Measurements from ENCODE around the gene PALM. TPM values are rescaled to one million over a fixed set of nuclear protein-coding genes. Genes with fewer than 3 reads are reported as not detected.
"Not testable (repeated sequence)": the region's sequence is repeated elsewhere in the genome, so short reads cannot be mapped to it uniquely, and the experiment has no call there.

PALM gene
- total and polyA plus RNA-seq, 5 experiments from 2014 or later: not detected

DNA sequence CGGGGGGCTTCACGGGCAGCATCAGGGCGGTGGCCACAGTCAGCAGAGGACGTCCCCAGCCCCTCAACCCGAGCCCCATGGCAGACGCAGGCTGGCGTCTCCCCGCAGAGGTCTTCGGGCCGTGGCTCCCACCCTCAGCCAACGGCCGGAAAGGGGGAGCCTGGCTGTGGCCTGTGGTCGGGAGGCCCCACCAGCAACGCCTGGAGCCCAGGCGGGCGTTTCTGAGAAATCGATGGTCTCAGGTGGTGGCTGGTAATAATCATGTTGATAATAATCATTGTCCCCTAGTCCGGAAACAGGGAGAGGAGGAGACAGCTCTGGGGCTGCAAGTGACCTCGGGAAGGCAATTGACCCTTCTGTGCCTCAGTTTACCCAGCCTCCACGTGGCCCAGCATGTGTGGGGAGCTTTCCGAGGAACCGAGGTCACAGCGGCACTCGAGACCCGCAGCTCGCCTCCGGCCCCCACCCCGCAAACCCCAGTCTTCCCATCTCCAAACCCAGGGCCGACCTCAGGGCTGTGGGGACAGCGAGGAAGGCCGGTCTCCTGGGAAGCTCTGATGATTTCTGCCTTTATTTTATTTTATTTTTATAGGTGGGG, 13.3 kb upstream of the PALM start, which contains the start of gene PRSS57:
Gene PRSS57, minus strand, starts transcription at position 101 of the 598 bp plus-strand sequence. Its CDS starts 22 bp downstream, at position 79.
- no peak for DNase-seq
- ATAC-seq: peak in 1 of 2 donors; percentile 23
- peaks cover 1 to 42% (median 7%) of the 10 kb centered on the region in 5 donors for H3K27me3 Mint-ChIP-seq
- H3K4me1 Mint-ChIP-seq: peaks cover 1 to 8% (median 5%) of the 10 kb centered on the region in 4 donors
- H3K4me3 Mint-ChIP-seq: peak within 1 kb of the TSS in 3 of 10 donors; percentile 26 to 51 (median 41)
- H3K36me3 Mint-ChIP-seq: no peaks in the 10 kb centered on the region
- POLR2A ChIA-PET: interaction anchor here (0.7 kb wide), 1 partner anchor 18 kb away, joined by 4 read pairs; no protein-coding TSS in a partner anchor
- no peak within 1 kb of the TSS for H3K27ac Mint-ChIP-seq
- no peaks in the 10 kb centered on the region for H3K9me3 Mint-ChIP-seq

DNA sequence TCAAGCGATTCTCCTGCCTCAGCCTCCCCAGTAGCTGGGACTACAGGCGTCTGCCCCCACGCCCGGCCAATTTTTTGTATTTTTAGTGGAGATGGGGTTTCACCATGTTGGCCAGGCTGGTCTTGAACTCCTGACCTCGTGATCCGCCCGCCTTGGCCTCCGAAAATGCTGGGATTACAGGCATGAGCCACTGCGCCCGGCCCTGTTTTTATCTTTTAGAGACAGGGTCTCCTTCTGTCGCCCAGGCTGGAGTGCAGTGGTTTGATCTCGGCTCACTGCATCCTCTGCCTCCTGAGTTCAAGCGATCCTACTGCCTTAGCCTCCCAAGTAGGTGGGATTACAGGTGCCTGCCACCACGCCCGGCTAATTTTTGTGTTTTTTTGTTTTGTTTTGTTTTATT, 10.2 kb upstream of the PALM start:
- not testable (repeated sequence) for H3K36me3 Mint-ChIP-seq, H3K4me3 Mint-ChIP-seq, DNase-seq, H3K9me3 Mint-ChIP-seq, H3K27ac Mint-ChIP-seq, ATAC-seq
- POLR2A ChIA-PET: interaction anchor here (1.0 kb wide), 1 partner anchor 19 kb away, joined by 3 read pairs; no protein-coding TSS in a partner anchor
- H3K4me1 Mint-ChIP-seq: peaks cover 5 to 21% (median 12%) of the 10 kb centered on the region in 4 donors
- H3K27me3 Mint-ChIP-seq: peaks cover 3 to 53% (median 10%) of the 10 kb centered on the region in 5 donors

DNA sequence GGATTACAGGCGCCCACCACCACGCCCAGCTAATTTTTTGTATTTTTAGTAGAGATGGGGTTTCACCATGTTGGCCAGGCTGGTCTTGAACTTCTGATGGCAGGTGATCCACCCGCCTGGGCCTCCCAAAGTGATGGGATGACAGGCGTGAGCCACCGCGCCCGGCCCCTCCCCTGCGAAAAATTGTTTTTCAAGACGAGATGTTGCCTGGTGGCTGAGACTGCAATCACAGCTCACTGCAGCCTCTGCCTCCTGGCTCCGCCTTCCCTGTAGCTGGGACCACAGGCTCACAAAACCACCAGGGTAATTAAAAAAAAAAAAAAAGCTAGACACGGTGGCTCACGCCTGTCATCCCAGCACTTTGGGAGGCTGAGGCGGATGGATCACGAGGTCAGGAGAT, 8.8 kb upstream of the PALM start:
- H3K36me3 Mint-ChIP-seq, H3K27ac Mint-ChIP-seq, H3K9me3 Mint-ChIP-seq, H3K4me3 Mint-ChIP-seq: not testable (repeated sequence)
- Mint-ChIP-seq H3K4me1 (peaks cover 4 to 24% (median 17%) of the 10 kb centered on the region in 4 donors), H3K27me3 (peaks cover 3 to 51% (median 10%) of the 10 kb centered on the region in 5 donors)
- POLR2A ChIA-PET: interaction anchor here (0.6 to 1.0 kb wide), 2 partner anchors 21 to 575 kb away, joined by 3 read pairs; partner anchors contain the start of gene FAM174C
- ATAC-seq (peak in 1 of 2 donors; percentile 29), DNase-seq (peak in 2 of 10 donors; percentile 25 to 29)

- POLR2A ChIA-PET: interaction anchor here (0.8 to 1.1 kb wide), 2 partner anchors 22 to 40 kb away, joined by 4 read pairs; partner anchors contain the start of gene RNF126
- peaks cover 3 to 47% (median 13%) of the 10 kb centered on the region in 5 donors for H3K27me3 Mint-ChIP-seq
- H3K36me3 Mint-ChIP-seq, ATAC-seq, H3K9me3 Mint-ChIP-seq, DNase-seq: not testable (repeated sequence)
- H3K4me1 Mint-ChIP-seq: peaks cover 4 to 19% (median 15%) of the 10 kb centered on the region in 4 donors
- H3K4me3 Mint-ChIP-seq: peak overlapping the region in 7 of 10 donors; percentile 3 to 54 (median 45)
- peak overlapping the region in 1 of 10 donors; percentile 4 for H3K27ac Mint-ChIP-seq
Observed at GRCh38 chr19:702847-703246, 5.9 kb upstream of the PALM start.

DNA sequence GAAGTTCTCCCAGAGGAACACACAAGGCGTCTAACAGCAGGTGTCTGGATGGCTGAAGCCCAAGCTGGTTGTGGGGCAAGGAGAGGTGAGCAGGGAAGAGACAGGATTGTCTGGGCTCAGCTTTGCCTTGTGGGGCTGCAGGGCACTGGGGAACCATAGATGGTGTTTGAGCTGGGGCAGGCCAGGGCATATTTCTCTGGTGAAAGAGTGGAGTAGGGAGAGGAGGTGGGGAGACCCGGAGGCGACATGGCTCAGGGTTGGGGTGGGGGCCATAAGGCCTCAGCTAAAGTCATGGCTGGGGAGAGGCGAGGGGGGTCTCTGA, 5.4 kb upstream of the PALM start:
- POLR2A ChIA-PET: interaction anchor here (0.8 to 1.1 kb wide), 2 partner anchors 22 to 40 kb away, joined by 4 read pairs; partner anchors contain the start of gene RNF126
- peaks cover 4 to 23% (median 15%) of the 10 kb centered on the region in 4 donors for H3K4me1 Mint-ChIP-seq
- peaks cover 0 to 7% (median 0%) of the 10 kb centered on the region in 9 donors for H3K9me3 Mint-ChIP-seq
- H3K36me3 Mint-ChIP-seq: peaks cover 0 to 2% (median 0%) of the 10 kb centered on the region in 3 donors
- peak overlapping the region in 7 of 10 donors; percentile 40 to 65 (median 50) for H3K4me3 Mint-ChIP-seq
- ATAC-seq (peak; percentile 3 to 20), DNase-seq (no peak)
- peaks cover 4 to 46% (median 17%) of the 10 kb centered on the region in 5 donors for H3K27me3 Mint-ChIP-seq
- H3K27ac Mint-ChIP-seq: peak overlapping the region in 2 of 10 donors; percentile 19 to 84

GRCh38 chr19:703651-704446, 4.9 kb upstream of the PALM start:
- Mint-ChIP-seq H3K36me3 (peaks cover 0 to 2% (median 0%) of the 10 kb centered on the region in 3 donors), H3K9me3 (peaks cover 0 to 7% (median 0%) of the 10 kb centered on the region in 9 donors), H3K27ac (peak overlapping the region in 2 of 10 donors; percentile 19 to 33), H3K4me1 (peaks cover 4 to 23% (median 15%) of the 10 kb centered on the region in 4 donors), H3K4me3 (peak overlapping the region in 7 of 10 donors; percentile 14 to 54 (median 50)), H3K27me3 (peaks cover 4 to 42% (median 17%) of the 10 kb centered on the region in 5 donors)
- peak; percentile 69 to 78 for ATAC-seq
- DNase-seq: peak; percentile 44 to 79 (median 64)
- POLR2A ChIA-PET: interaction anchor here (0.8 to 1.1 kb wide), 2 partner anchors 23 to 41 kb away, joined by 4 read pairs; partner anchors contain the start of gene RNF126

DNA sequence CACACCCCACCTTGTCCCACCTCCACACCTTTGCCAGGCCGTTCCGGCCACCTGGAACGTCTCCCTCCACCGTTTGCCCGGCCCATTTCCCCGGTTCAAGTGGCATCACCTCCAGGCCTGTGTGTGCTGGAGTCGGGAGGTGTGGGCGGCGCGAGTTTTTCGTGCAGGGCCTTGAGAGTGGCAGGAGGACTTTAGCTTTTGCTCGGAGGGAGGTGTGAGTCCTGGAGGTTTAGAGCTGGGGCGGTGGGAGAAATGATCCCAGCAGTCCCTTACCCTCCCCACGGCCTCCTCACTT, 4.3 kb upstream of the PALM start:
- POLR2A ChIA-PET: no interaction called here
- no peak for DNase-seq
- peaks cover 0 to 2% (median 0%) of the 10 kb centered on the region in 3 donors for H3K36me3 Mint-ChIP-seq

GRCh38 chr19:709196-709964, 645 bp downstream of the PALM start:
- peaks cover 7 to 39% (median 12%) of the 10 kb centered on the region in 5 donors for H3K27me3 Mint-ChIP-seq
- no peak overlapping the region for H3K4me3 Mint-ChIP-seq
- H3K27ac Mint-ChIP-seq: no peak overlapping the region
- no peak for ATAC-seq
- peaks cover 0 to 3% (median 0%) of the 10 kb centered on the region in 9 donors for H3K9me3 Mint-ChIP-seq
- DNase-seq: no peak
- POLR2A ChIA-PET: no interaction called here
- peaks cover 0 to 2% (median 0%) of the 10 kb centered on the region in 3 donors for H3K36me3 Mint-ChIP-seq
- peaks cover 0 to 12% (median 2%) of the 10 kb centered on the region in 4 donors for H3K4me1 Mint-ChIP-seq

More for the DNA sequence above, 4.3 kb upstream of the PALM start:
- peaks cover 0 to 7% (median 0%) of the 10 kb centered on the region in 9 donors for H3K9me3 Mint-ChIP-seq
- peaks cover 4 to 23% (median 15%) of the 10 kb centered on the region in 4 donors for H3K4me1 Mint-ChIP-seq
- peaks cover 4 to 37% (median 17%) of the 10 kb centered on the region in 5 donors for H3K27me3 Mint-ChIP-seq
- peak overlapping the region in 3 of 10 donors; percentile 19 to 54 (median 36) for H3K4me3 Mint-ChIP-seq
- no peak for ATAC-seq
- H3K27ac Mint-ChIP-seq: peak overlapping the region in 1 of 10 donors; percentile 83

DNA sequence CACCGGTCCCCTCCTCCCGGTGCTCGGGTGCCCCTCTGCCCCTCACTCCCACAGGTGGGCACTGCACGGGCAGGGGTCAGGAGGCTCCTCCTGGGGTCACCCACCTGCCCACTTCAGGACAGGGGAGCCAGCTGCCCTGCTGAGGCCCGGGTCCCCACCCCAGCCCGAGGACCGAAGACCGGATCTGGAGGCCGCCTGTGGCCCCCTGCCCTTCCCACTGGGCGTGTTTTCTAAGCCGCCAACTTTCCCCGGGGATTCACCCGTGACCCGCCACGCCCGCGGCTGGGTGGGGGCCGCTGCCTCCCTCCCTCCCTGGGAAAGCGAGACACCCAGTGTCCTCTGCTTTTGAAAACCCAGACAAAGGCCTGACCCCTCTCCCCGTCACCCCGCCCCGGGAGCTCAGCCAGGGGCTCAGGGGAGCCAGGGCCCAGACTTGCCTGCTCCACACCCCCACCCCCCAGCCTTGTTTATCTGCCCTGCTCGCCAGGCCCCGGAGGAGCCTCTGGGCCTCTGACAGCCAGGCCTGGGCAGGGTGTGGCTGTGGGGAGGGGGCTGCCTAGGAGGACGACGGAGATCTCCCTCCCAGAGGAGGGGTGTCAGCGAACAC, 1.3 kb downstream of the PALM start:
- POLR2A ChIA-PET: no interaction called here
- Mint-ChIP-seq H3K4me1 (peaks cover 0 to 9% (median 1%) of the 10 kb centered on the region in 4 donors), H3K4me3 (no peak overlapping the region), H3K27me3 (peaks cover 7 to 39% (median 13%) of the 10 kb centered on the region in 5 donors), H3K27ac (no peak overlapping the region), H3K36me3 (peaks cover 0 to 2% (median 0%) of the 10 kb centered on the region in 3 donors), H3K9me3 (peaks cover 0 to 3% (median 0%) of the 10 kb centered on the region in 9 donors)
- no peak for DNase-seq
- no peak for ATAC-seq

GRCh38 chr19:710767-711166, 2.0 kb downstream of the PALM start:
- POLR2A ChIA-PET: no interaction called here
- Mint-ChIP-seq H3K9me3 (peaks cover 0 to 10% (median 5%) of the 10 kb centered on the region in 9 donors), H3K27me3 (peaks cover 8 to 45% (median 15%) of the 10 kb centered on the region in 5 donors), H3K4me1 (peaks cover 0 to 7% (median 1%) of the 10 kb centered on the region in 4 donors), H3K36me3 (peaks cover 2 to 6% (median 6%) of the 10 kb centered on the region in 3 donors), H3K27ac (no peak overlapping the region), H3K4me3 (peak overlapping the region in 1 of 10 donors; percentile 32)
- no peak for ATAC-seq
- no peak for DNase-seq

DNA sequence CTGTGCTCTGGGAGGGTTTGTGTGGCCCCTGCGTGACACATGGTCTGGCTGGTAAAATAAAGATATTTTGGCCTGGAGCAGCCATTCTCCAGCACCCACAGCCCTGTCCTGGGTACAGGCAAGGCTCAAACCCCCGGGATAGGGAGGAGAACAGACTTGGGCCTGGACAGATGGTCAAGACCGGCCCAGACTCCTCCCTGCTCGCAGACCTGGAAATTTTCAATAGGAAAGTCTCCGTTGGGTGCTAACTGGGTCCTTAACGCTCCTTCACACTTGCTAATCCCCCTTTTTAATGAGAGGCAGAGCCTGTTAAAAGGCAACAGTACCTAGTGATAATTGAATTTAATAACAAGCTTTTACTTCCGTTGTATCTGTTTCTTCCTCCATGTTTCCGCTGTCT, 2.5 kb downstream of the PALM start:
- Mint-ChIP-seq H3K36me3 (peaks cover 2 to 7% (median 7%) of the 10 kb centered on the region in 3 donors), H3K27ac (no peak overlapping the region), H3K4me1 (peaks cover 0 to 7% (median 1%) of the 10 kb centered on the region in 4 donors), H3K27me3 (peaks cover 8 to 46% (median 15%) of the 10 kb centered on the region in 5 donors), H3K9me3 (peaks cover 0 to 11% (median 5%) of the 10 kb centered on the region in 9 donors), H3K4me3 (peak overlapping the region in 3 of 10 donors; percentile 33 to 55 (median 45))
- ATAC-seq (no peak), DNase-seq (no peak)
- POLR2A ChIA-PET: no interaction called here
